NCI-H2196 (cell line): Measurements from ENCODE around the gene EPHB3.
"Not testable (repeated sequence)": the region's sequence is repeated elsewhere in the genome, so short reads cannot be mapped to it uniquely, and the experiment has no call there.

ENCODE experiments used
- DNase-seq: peaks from one replicate; lab custom pipeline; 2025; ENCODE audit not compliant: unreplicated experiment; lab: John Stamatoyannopoulos, UW

EPHB3 gene

GRCh38 chr3:184619787-184620430 lies 58.3 kb downstream of the EPHB3 start:
- no peak for DNase-seq

- no peak for DNase-seq
These were observed 59.0 kb downstream of the EPHB3 start for GRCh38 chr3:184620475-184621119.

- DNase-seq: not testable (repeated sequence)
These were observed 60.6 kb downstream of the EPHB3 start for GRCh38 chr3:184622156-184622555.

GRCh38 chr3:184626923-184627322 lies 65.3 kb downstream of the EPHB3 start:
- DNase-seq: no peak

- no peak for DNase-seq
These were observed 68.1 kb downstream of the EPHB3 start for GRCh38 chr3:184629555-184630160.

- no peak for DNase-seq
These were observed 69.4 kb downstream of the EPHB3 start for GRCh38 chr3:184630861-184631471.

- DNase-seq: no peak
These were observed 69.9 kb downstream of the EPHB3 start for GRCh38 chr3:184631472-184631861.
